H1 (cell line): ENCODE measurements around the gene MKLN1. TPM values are rescaled to one million over a fixed set of nuclear protein-coding genes. Genes with fewer than 3 reads are reported as not detected.

ENCODE experiments used
- CTCF ChIA-PET: fragments of 300-600 bp; sonication (Branson Sonifier 250); formaldehyde crosslinking; loops from one replicate; lab custom pipeline; 2021; ENCODE audit not compliant: partially characterized antibody; lab: Charles Lee
- POLR2A ChIA-PET: fragments of 300-600 bp; sonication (Branson Sonifier 250); formaldehyde crosslinking; loops from one replicate; lab custom pipeline; 2021; ENCODE audit warnings: inconsistent platforms; ENCODE audit not compliant: partially characterized antibody; lab: Charles Lee
- DNase-seq, 2 experiments: peaks; one replicate each; pipeline versions ENCODE4 v3.0.0 to v3.0.0-alpha.2; 2010 to 2022; ENCODE audit warnings: low spot score in 2 of 2, low read depth in 1 of 2, mixed read lengths in 1 of 2
- FAIRE-seq: peaks from 2 replicates; lab custom pipeline; 2011; peaks lifted over from hg19 to GRCh38; lab: Jason Lieb, UNC
- H2AFZ ChIP-seq: 2 replicates; pipeline ENCODE4 v1.8.1; 2012; ENCODE audit warnings: low read length, inconsistent platforms
- H2AK5ac ChIP-seq: 2 replicates; pipeline ENCODE4 v1.6.1; 2013; ENCODE audit warnings: low read depth, low read length
- H2BK120ac ChIP-seq: replicated peaks from 2 replicates; pipeline ENCODE3; 2013; ENCODE audit warnings: low read depth, low read length, inconsistent platforms
- H2BK12ac ChIP-seq: 2 replicates; pipeline ENCODE4 v1.6.1; 2013; ENCODE audit warnings: low read depth, low read length
- H2BK15ac ChIP-seq: 2 replicates; pipeline ENCODE4 v1.6.1; 2013; ENCODE audit warnings: low read length
- H2BK20ac ChIP-seq: 2 replicates; pipeline ENCODE4 v1.6.1; 2013; ENCODE audit warnings: low read length
- H2BK5ac ChIP-seq: 2 replicates; pipeline ENCODE4 v1.6.1; 2013; ENCODE audit warnings: low read depth, low read length
- H3K14ac ChIP-seq: 2 replicates; pipeline ENCODE4 v1.6.1; 2013; ENCODE audit warnings: inconsistent platforms; ENCODE audit not compliant: insufficient read length
- H3K18ac ChIP-seq: 2 replicates; pipeline ENCODE4 v1.6.1; 2013; ENCODE audit warnings: low read length; ENCODE audit errors: extremely low read depth
- H3K23ac ChIP-seq: 2 replicates; pipeline ENCODE4 v1.6.1; 2013; ENCODE audit warnings: inconsistent platforms; ENCODE audit not compliant: insufficient read length
- H3K23me2 ChIP-seq: 2 replicates; pipeline ENCODE4 v1.6.1; 2013; ENCODE audit warnings: low read depth, low read length
- H3K27ac ChIP-seq: 2 replicates; pipeline ENCODE4 v1.6.1; 2011; ENCODE audit warnings: low read depth, low read length, inconsistent platforms
- H3K27me3 ChIP-seq, 4 experiments: replicated peaks in 1 of 4; 1 replicate in 1 of 4; 2 replicates in 3 of 4; pipeline versions ENCODE4 v1.6.1 to v1.8.1; 2011 to 2013; ENCODE audit warnings: low read length in 3 of 4, mild to moderate bottlenecking in 3 of 4, inconsistent platforms in 2 of 4, mixed read lengths in 2 of 4, moderate library complexity in 1 of 4; ENCODE audit not compliant: control insufficient read depth in 3 of 4, insufficient read depth in 3 of 4; ENCODE audit errors: extremely low read depth in 1 of 4
- H3K36me3 ChIP-seq, 4 experiments: 2 replicates each; pipeline versions ENCODE4 v1.6.1 to v1.8.1; 2011 to 2013; ENCODE audit warnings: mild to moderate bottlenecking in 4 of 4, low read length in 3 of 4, moderate library complexity in 2 of 4, control low read depth in 1 of 4, inconsistent platforms in 1 of 4; ENCODE audit not compliant: insufficient read depth in 4 of 4, control insufficient read depth in 2 of 4
- H3K4ac ChIP-seq: replicated peaks from 2 replicates; pipeline ENCODE3; 2013; ENCODE audit warnings: low read length, low read depth, mixed read lengths, inconsistent platforms; ENCODE audit not compliant: insufficient read length
- H3K4me1 ChIP-seq, 4 experiments: replicated peaks in 1 of 4; 1 replicate in 1 of 4; 2 replicates in 3 of 4; pipeline versions ENCODE4 v1.6.1 to v1.8.1; 2011 to 2013; ENCODE audit warnings: low read length in 3 of 4, inconsistent platforms in 2 of 4, mixed read lengths in 1 of 4; ENCODE audit not compliant: insufficient read depth in 4 of 4, control insufficient read depth in 3 of 4
- H3K4me2 ChIP-seq, 2 experiments: 2 replicates each; pipeline versions ENCODE4 v1.6.1 to v1.8.1; 2011 to 2013; ENCODE audit warnings: low read depth in 2 of 2, low read length in 2 of 2, control low read depth in 1 of 2, inconsistent platforms in 1 of 2, mild to moderate bottlenecking in 1 of 2; ENCODE audit not compliant: insufficient read depth in 1 of 2
- H3K4me3 ChIP-seq, 4 experiments: fragments of 200-600, 300-600 bp in 1 of 4; sonication (generic), shearing (Covaris generic), sonication (Bioruptor Twin) in 1 of 4; 2 replicates each; pipeline versions ENCODE4 v1.5.1 to v1.8.1; 2011 to 2016; ENCODE audit warnings: low read length in 4 of 4, low read depth in 3 of 4, control low read depth in 2 of 4, inconsistent platforms in 2 of 4, mild to moderate bottlenecking in 2 of 4, mixed read lengths in 1 of 4, moderate library complexity in 1 of 4; ENCODE audit not compliant: insufficient read depth in 2 of 4; ENCODE audit errors: extremely low read depth in 1 of 4
- H3K56ac ChIP-seq: replicated peaks from 2 replicates; pipeline ENCODE3; 2013; ENCODE audit warnings: low read depth, mild to moderate bottlenecking, mixed read lengths, low read length, inconsistent platforms; ENCODE audit not compliant: insufficient read length
- H3K79me1 ChIP-seq: 2 replicates; pipeline ENCODE4 v1.6.1; 2013; ENCODE audit warnings: low read depth, low read length, control low read depth
- H3K79me2 ChIP-seq, 2 experiments: 2 replicates each; pipeline versions ENCODE4 v1.6.1 to v1.8.1; 2012 to 2013; ENCODE audit warnings: low read length in 2 of 2, mild to moderate bottlenecking in 2 of 2, inconsistent platforms in 1 of 2; ENCODE audit not compliant: insufficient read depth in 2 of 2, control insufficient read depth in 1 of 2
- H3K9ac ChIP-seq, 4 experiments: replicated peaks in 1 of 4; 1 replicate in 1 of 4; 2 replicates in 3 of 4; pipeline versions ENCODE4 v1.6.1 to v1.8.1; 2011 to 2013; ENCODE audit warnings: low read depth in 3 of 4, low read length in 3 of 4, control low read depth in 2 of 4, mild to moderate bottlenecking in 2 of 4, moderate library complexity in 2 of 4, inconsistent platforms in 1 of 4; ENCODE audit errors: extremely low read depth in 1 of 4
- H3K9me3 ChIP-seq, 2 experiments: 2 replicates each; pipeline versions ENCODE4 v1.6.1 to v1.8.1; 2012 to 2013; ENCODE audit warnings: mild to moderate bottlenecking in 2 of 2, moderate library complexity in 2 of 2, control low read depth in 1 of 2, inconsistent platforms in 1 of 2, low read depth in 1 of 2, low read length in 1 of 2, mixed read lengths in 1 of 2; ENCODE audit not compliant: insufficient read depth in 2 of 2
- H4K20me1 ChIP-seq, 2 experiments: replicated peaks in 1 of 2; 2 replicates each; pipeline versions ENCODE3 to v1.8.1; 2011 to 2013; ENCODE audit warnings: inconsistent platforms in 2 of 2, low read length in 2 of 2, mild to moderate bottlenecking in 1 of 2; ENCODE audit not compliant: insufficient read depth in 2 of 2, control insufficient read depth in 1 of 2
- H4K5ac ChIP-seq: 2 replicates; pipeline ENCODE4 v1.6.1; 2013; ENCODE audit warnings: low read length, low read depth, mixed read lengths, inconsistent platforms; ENCODE audit not compliant: insufficient read length
- H4K8ac ChIP-seq: 2 replicates; pipeline ENCODE4 v1.8.0; 2013; ENCODE audit warnings: mild to moderate bottlenecking, moderate library complexity, low read length, inconsistent platforms; ENCODE audit not compliant: insufficient read depth; ENCODE audit errors: extremely low read depth
- H4K91ac ChIP-seq: replicated peaks from 2 replicates; pipeline ENCODE3; 2013; ENCODE audit warnings: low read length, mixed read lengths, inconsistent platforms; ENCODE audit not compliant: insufficient read length
- EP300 ChIP-seq, 2 experiments: IDR thresholded peaks; 1 replicate in 1 of 2; 2 replicates in 1 of 2; pipeline ENCODE4 v1.6.1; 2011 to 2012; ENCODE audit warnings: low read depth in 2 of 2, low read length in 2 of 2, mild to moderate bottlenecking in 2 of 2, borderline replicate concordance in 1 of 2, inconsistent platforms in 1 of 2, moderate library complexity in 1 of 2
- HDAC2 ChIP-seq, 2 experiments: fragments of 300-600 bp in 1 of 2; sonication (generic) in 1 of 2; IDR thresholded peaks; 2 replicates each; pipeline ENCODE4 v1.6.1; 2011 to 2012; ENCODE audit warnings: low read depth in 2 of 2, low read length in 2 of 2, mild to moderate bottlenecking in 2 of 2, moderate library complexity in 2 of 2, borderline replicate concordance in 1 of 2, inconsistent platforms in 1 of 2
- KDM1A ChIP-seq: fragments of 200-600, 300-600 bp; sonication (generic); IDR thresholded peaks from 2 replicates; pipeline ENCODE4 v1.7.1; 2016; ENCODE audit warnings: mild to moderate bottlenecking, low read length, borderline replicate concordance
- RBBP5 ChIP-seq: IDR thresholded peaks from 2 replicates; pipeline ENCODE4 v1.7.1; 2012; ENCODE audit warnings: low read depth, mild to moderate bottlenecking, inconsistent platforms, low read length, moderate library complexity, borderline replicate concordance
- SUZ12 ChIP-seq: fragments of 200-600 bp; sonication (generic); IDR thresholded peaks from 2 replicates; pipeline ENCODE4 v1.6.1; 2012; ENCODE audit warnings: mild to moderate bottlenecking, inconsistent platforms, low read length, moderate library complexity, mixed read lengths
- ZNF274 ChIP-seq: IDR thresholded peaks from 2 replicates; pipeline ENCODE4 v1.7.0; 2012; ENCODE audit warnings: low read length, borderline replicate concordance; ENCODE audit errors: extremely low read depth
- WGBS, 2 experiments: shearing (Covaris generic) in 1 of 2; methylation state at CpG; one replicate each; pipeline versions ENCODE4 v1.1.6 to v1.1.7; 2013 to 2015; ENCODE audit warnings: low lambda C conversion rate in 2 of 2, mixed read lengths in 2 of 2, inconsistent platforms in 1 of 2, low coverage in 1 of 2, missing lambda C conversion rate in 1 of 2; ENCODE audit not compliant: insufficient replicate concordance in 2 of 2, insufficient coverage in 1 of 2, insufficient read length in 1 of 2; ENCODE audit errors: extremely low coverage in 1 of 2, missing lambda C conversion rate in 1 of 2; 5-methylcytosine and 5-hydroxymethylcytosine counted together
- polyA plus RNA-seq, 7 experiments: library from polyadenylated mRNA; depleted of rRNA in 3 of 7; stranded (reverse) in 5 of 7; unstranded in 2 of 7; fragments of >200 nt in 5 of 7; fragments of 200-250 nt in 2 of 7; gene quantifications; 1 replicate in 5 of 7; 2 replicates in 1 of 7; 4 replicates in 1 of 7; pipeline versions ENCODE4 v1.2.1 to v1.2.3, GENCODE V29; 2011 to 2013; ENCODE audit warnings: missing spikeins in 2 of 7, mixed read lengths in 2 of 7
- total RNA-seq: library from RNA; stranded (reverse); fragmentation: NEBNext Ultra II Directional; extraction: Animal tissue kit (Norgen Biotek cat#: 25700); gene quantifications from 2 replicates; pipeline ENCODE4 v1.2.1, GENCODE V29; 2021

The MKLN1 gene
- total and polyA plus RNA-seq, 2 of the 8 experiments (the other 6 are each of a cell fraction or from before 2014, with no cell fraction given) = 22.3 to 50.9 TPM

- Histone ChIP-seq H3K79me2 (peaks cover 9 to 95% of the 10 kb centered on the region in 2 experiments), H3K79me1 (peaks cover 2% of the 10 kb centered on the region; the same call in 1 of the 2 replicates), H2BK15ac (no peak overlapping the region), H4K20me1 (peaks cover 0 to 2% of the 10 kb centered on the region in 2 experiments), H2AK5ac (no peak overlapping the region), H3K56ac (no peak overlapping the region), H4K8ac (no peak overlapping the region), H3K23ac (no peak overlapping the region), H2AFZ (no peak overlapping the region), H3K23me2 (no peaks in the 10 kb centered on the region), H4K91ac (no peak overlapping the region), H2BK12ac (no peak overlapping the region), H2BK120ac (no peak overlapping the region), H3K36me3 (peaks cover 0 to 3% (median 0%) of the 10 kb centered on the region in 4 experiments; a peak in 1 of 8 replicates), H3K4ac (no peak overlapping the region), H3K9me3 (no peaks in the 10 kb centered on the region), H3K4me2 (no peak overlapping the region), H2BK20ac (no peak overlapping the region)
- CTCF ChIA-PET = interaction anchor here (0.6 to 1.4 kb wide), 5 partner anchors 27 to 242 kb away, joined by 3 to 6 read pairs (median 3); no protein-coding TSS in a partner anchor
- FAIRE-seq = peak; percentile 28
- WGBS, 2 experiments = 79% methylated on average over 2 of the region's 2 CpGs; no CpG with 5 or more reads in 1 of the 2 experiments
- POLR2A ChIA-PET = interaction anchor here (0.6 to 1.6 kb wide), 2 partner anchors 25 to 531 kb away, joined by 4 to 5 read pairs; partner anchors contain the start of gene MKLN1
- no peak for TF ChIP-seq EP300 (IDR thresholded peaks at IDR 0.05; ENCODE audit: borderline replicate concordance in 1 of 2, low read depth in 2 of 2, low read length in 2 of 2)
- TF ChIP-seq KDM1A = no peak
- no peak for TF ChIP-seq HDAC2 (IDR thresholded peaks at IDR 0.05; ENCODE audit: borderline replicate concordance in 1 of 2, low read depth in 2 of 2, low read length in 2 of 2)
- TF ChIP-seq ZNF274 = no peak
- TF ChIP-seq SUZ12 = no peak
- no peak for TF ChIP-seq RBBP5
- TF ChIP-seq, all 59 proteins: peak for 0
- Histone ChIP-seq H3K4me1 (peaks cover 0 to 11% (median 3%) of the 10 kb centered on the region in 4 experiments; a peak in 5 of 7 replicates), H4K5ac (no peak overlapping the region), H3K9ac (no peak overlapping the region), H2BK5ac (no peak overlapping the region), H3K4me3 (no peak overlapping the region), H3K14ac (no peak overlapping the region), H3K27ac (no peak overlapping the region), H3K27me3 (no peaks in the 10 kb centered on the region), H3K18ac (no peak overlapping the region)
- DNase-seq = no peak
Measured at GRCh38 chr7:131352032-131352431, 24.4 kb downstream of the MKLN1 start.
